ENCODE data around the gene CNTN5. TPM values are rescaled to one million over a fixed set of nuclear protein-coding genes. Genes with fewer than 3 reads are reported as not detected.

Gene CNTN5
- total RNA-seq, 2 donors from 2014 or later, result 0.85 to 4.2 TPM

DNA sequence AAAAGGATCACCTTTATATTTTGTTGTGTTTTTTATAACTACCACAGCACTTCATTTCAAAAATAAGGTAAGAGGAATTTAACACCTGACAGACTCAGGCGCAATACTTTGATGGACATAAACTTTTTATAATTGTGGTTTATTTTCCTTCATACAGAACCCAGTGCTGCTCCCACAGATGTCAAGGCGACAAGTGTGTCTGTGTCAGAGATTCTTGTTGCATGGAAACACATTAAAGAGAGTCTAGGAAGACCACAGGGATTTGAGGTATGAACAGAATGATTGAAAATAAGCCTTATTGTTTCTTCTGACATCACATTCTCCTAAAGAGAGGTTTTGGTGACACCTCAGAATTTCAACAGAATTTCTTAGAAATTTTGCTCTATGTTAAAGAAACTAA, 1287.5 kb downstream of the CNTN5 start:
- H3K4me1 ChIP-seq (ENCODE audit: control insufficient read depth in 1 of 2, low read depth in 2 of 2), result no peaks in the 10 kb centered on the region
- TF ChIP-seq, protein P1, sequence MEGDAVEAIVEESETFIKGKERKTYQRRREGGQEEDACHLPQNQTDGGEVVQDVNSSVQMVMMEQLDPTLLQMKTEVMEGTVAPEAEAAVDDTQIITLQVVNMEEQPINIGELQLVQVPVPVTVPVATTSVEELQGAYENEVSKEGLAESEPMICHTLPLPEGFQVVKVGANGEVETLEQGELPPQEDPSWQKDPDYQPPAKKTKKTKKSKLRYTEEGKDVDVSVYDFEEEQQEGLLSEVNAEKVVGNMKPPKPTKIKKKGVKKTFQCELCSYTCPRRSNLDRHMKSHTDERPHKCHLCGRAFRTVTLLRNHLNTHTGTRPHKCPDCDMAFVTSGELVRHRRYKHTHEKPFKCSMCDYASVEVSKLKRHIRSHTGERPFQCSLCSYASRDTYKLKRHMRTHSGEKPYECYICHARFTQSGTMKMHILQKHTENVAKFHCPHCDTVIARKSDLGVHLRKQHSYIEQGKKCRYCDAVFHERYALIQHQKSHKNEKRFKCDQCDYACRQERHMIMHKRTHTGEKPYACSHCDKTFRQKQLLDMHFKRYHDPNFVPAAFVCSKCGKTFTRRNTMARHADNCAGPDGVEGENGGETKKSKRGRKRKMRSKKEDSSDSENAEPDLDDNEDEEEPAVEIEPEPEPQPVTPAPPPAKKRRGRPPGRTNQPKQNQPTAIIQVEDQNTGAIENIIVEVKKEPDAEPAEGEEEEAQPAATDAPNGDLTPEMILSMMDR (IDR thresholded peaks at IDR 0.05), result no peak
- H3K27me3 ChIP-seq (replicated peaks; ENCODE audit: insufficient read depth), result no peaks in the 10 kb centered on the region
- H3K9me3 ChIP-seq, result no peaks in the 10 kb centered on the region
- no peak overlapping the region for H3K27ac ChIP-seq
- H3K4me3 ChIP-seq, result no peak overlapping the region
- DNase-seq (ENCODE audit: low spot score) (no peak), ATAC-seq (ENCODE audit: insufficient number of reproducible peaks, low FRiP score, low read depth) (no peak)
- H3K36me3 ChIP-seq, result no peaks in the 10 kb centered on the region

DNA sequence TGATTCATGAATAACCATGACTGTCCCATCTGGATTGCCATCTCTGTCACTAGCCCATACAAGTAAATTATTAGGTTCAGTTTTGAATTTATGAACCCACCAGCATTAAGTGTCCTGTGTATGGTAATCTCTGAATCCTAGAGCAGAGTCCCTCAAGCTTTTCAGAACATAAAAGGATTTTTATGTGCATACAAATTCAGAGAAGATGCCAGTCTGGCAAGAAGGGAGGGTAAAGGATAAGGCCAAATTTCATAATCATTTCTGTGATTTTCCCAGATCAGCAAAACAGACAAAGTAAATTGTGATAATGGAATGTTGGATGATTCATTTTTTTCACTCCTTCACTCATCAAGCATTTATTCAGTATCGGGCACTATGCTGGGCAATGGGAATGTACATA, 1295.2 kb downstream of the CNTN5 start:
- Histone ChIP-seq H3K9me3 (no peaks in the 10 kb centered on the region), H3K27me3 (replicated peaks; ENCODE audit: insufficient read depth) (no peaks in the 10 kb centered on the region), H3K36me3 (no peaks in the 10 kb centered on the region), H3K4me3 (no peak overlapping the region), H3K4me1 (ENCODE audit: control insufficient read depth in 1 of 2, low read depth in 2 of 2) (no peaks in the 10 kb centered on the region), H3K27ac (no peak overlapping the region)
- ATAC-seq (ENCODE audit: insufficient number of reproducible peaks, low FRiP score, low read depth), result no peak
- TF ChIP-seq, protein P1 (IDR thresholded peaks at IDR 0.05), result no peak
- no peak for DNase-seq (ENCODE audit: low spot score)

DNA sequence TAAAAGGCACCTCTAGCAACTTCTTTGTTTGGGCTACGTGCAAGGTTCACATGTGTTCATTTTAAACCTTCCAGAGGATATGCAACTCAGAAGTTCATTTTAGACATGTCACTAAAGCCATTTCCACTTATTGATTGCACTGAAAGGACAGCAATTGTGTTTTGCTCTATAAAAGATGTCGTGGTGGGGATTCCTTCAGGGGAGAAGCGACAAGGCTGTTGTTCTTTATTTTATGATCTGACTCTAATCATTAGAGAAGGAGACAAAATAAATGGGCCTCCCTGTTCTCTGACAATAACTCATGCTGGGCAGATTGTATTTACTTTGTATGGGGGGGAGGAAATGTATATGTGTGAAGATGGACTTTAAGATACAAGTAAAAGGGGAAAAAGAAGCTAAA, 1296.2 kb downstream of the CNTN5 start:
- no peak for ATAC-seq (ENCODE audit: insufficient number of reproducible peaks, low FRiP score, low read depth)
- H3K9me3 ChIP-seq, result no peaks in the 10 kb centered on the region

DNA sequence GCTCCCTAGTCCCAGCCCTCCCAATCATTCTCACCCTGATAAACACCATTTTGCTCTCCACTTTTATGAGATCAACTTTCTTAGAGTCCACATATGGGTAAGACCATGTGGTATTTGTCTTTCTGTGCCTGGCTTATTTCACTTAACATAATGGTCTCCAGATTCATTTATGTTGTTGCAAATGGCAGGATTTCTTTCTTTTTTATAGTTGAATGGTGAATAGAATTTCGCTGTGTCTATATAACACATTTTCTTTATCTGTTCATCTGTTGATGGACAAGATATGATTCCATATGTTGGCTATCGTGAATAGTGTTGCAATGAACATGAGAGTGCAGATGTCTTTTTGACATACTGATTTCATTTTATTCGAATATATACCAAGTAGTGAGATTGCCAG, 1298.9 kb downstream of the CNTN5 start:
- ATAC-seq (ENCODE audit: insufficient number of reproducible peaks, low FRiP score, low read depth) (no peak), DNase-seq (ENCODE audit: low spot score) (no peak)
- H3K9me3 ChIP-seq, result no peaks in the 10 kb centered on the region
- TF ChIP-seq, protein P1 (IDR thresholded peaks at IDR 0.05), result no peak
- H3K27me3 ChIP-seq (replicated peaks; ENCODE audit: insufficient read depth), result no peaks in the 10 kb centered on the region
- H3K27ac ChIP-seq, result no peak overlapping the region
- no peaks in the 10 kb centered on the region for H3K4me1 ChIP-seq (ENCODE audit: control insufficient read depth in 1 of 2, low read depth in 2 of 2)
- no peaks in the 10 kb centered on the region for H3K36me3 ChIP-seq
- no peak overlapping the region for H3K4me3 ChIP-seq

More for the DNA sequence above, 1296.2 kb downstream of the CNTN5 start:
- TF ChIP-seq, protein P1 (IDR thresholded peaks at IDR 0.05), result no peak
- Histone ChIP-seq H3K27ac (no peak overlapping the region), H3K27me3 (replicated peaks; ENCODE audit: insufficient read depth) (no peaks in the 10 kb centered on the region), H3K36me3 (no peaks in the 10 kb centered on the region), H3K4me1 (ENCODE audit: control insufficient read depth in 1 of 2, low read depth in 2 of 2) (no peaks in the 10 kb centered on the region), H3K4me3 (no peak overlapping the region)
- no peak for DNase-seq (ENCODE audit: low spot score)

DNA sequence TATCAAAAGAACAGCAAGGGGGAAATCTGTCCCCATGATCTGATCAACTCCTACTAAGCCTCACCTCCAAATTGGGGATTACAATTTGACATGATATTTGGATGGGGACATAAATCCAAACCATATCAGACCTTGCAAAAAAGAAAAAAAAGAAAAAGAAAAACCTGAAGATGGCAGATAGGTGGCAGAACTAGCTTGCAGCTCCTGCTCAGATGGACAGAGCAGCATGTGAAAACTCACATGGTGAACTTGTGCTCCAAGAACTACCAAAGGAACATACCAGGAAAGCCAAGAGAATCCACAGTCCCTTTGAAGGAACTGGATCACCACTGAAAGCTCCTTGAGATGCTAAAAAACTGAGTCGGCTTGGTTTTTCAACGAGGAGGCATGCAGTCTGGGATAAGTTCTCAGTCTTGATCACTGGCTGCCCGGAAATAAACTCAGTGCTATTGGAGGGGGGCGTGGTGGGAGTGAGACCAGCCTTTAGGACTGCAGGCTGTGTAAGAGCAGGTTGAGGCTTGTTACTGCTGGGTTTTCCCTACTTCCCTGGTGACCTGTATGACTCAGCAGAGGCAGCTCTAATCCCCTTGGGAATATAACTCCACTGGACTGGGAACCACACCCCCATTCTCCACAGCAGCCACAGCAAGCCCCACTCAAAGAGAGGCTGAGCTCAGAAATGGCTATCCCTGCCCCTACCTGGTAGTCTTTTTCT, 1308.0 kb downstream of the CNTN5 start:
- TF ChIP-seq, protein P1 (IDR thresholded peaks at IDR 0.05), result no peak
- Histone ChIP-seq H3K27ac (no peak overlapping the region), H3K36me3 (no peaks in the 10 kb centered on the region), H3K4me1 (ENCODE audit: control insufficient read depth in 1 of 2, low read depth in 2 of 2) (no peaks in the 10 kb centered on the region), H3K4me3 (no peak overlapping the region), H3K27me3 (replicated peaks; ENCODE audit: insufficient read depth) (no peaks in the 10 kb centered on the region), H3K9me3 (no peaks in the 10 kb centered on the region)
- DNase-seq (ENCODE audit: low spot score) (no peak), ATAC-seq (ENCODE audit: insufficient number of reproducible peaks, low FRiP score, low read depth) (no peak)

Measured in thoracic aorta (tissue), 2 donors.